GM19463 (cell line): ENCODE results near the gene CCDC136.

ENCODE experiments used
- ATAC-seq: cut with Tn5 transposase; IDR thresholded peaks from one replicate; pipeline ENCODE4 v1.9.1; 2021; ENCODE audit warnings: mild to moderate bottlenecking, moderate library complexity; ENCODE audit not compliant: unreplicated experiment

Gene CCDC136

GRCh38 chr7:128775744-128776474 is 15.9 kb upstream of the CCDC136 start, which contains the start of gene OPN1SW:
Gene OPN1SW, minus strand, starts transcription at chr7:128775794. Its CDS starts 13 bp downstream, at chr7:128775781.
- no peak for ATAC-seq

- no peak for ATAC-seq
Observed at GRCh38 chr7:128777156-128778123, 14.3 kb upstream of the CCDC136 start.

GRCh38 chr7:128778946-128779345 is 12.8 kb upstream of the CCDC136 start:
- ATAC-seq = no peak

- ATAC-seq = no peak
Observed at GRCh38 chr7:128781126-128781525, 10.6 kb upstream of the CCDC136 start.

- no peak for ATAC-seq
Observed at GRCh38 chr7:128781851-128782250, 9.9 kb upstream of the CCDC136 start.

DNA sequence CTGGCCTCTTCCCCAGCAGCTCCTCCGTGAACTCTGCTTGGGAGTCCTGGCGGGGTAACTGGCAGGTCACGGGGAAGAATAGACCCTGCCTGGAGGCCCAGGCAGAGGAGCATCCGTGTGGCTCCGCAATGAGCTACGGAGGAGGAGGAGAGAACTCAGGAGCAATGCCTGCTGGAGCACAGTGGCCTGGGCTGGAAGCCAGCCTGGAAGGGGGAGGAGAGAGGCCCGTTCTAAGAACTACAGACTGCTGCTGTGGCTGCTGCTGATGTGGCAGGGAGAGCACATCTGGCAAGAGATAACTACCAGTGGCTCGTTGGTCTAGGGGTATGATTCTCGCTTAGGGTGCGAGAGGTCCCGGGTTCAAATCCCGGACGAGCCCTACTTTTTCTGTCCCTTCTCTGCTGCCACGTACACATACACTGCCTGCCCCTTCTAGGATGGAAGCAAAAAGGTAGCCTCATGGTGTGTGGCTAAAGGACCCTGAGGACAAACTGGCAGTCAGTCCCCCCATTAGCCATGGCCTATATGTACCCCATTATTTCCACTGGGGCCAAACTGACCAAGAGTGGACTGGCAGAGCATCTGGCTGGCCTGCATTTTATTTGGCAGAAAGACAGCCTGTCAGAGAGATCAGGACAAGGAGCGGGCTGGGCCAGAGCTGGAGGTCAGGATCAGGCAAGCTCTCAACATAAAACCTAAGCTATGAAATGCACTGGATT is 8.5 kb upstream of the CCDC136 start:
- ATAC-seq = peak; percentile 47

DNA sequence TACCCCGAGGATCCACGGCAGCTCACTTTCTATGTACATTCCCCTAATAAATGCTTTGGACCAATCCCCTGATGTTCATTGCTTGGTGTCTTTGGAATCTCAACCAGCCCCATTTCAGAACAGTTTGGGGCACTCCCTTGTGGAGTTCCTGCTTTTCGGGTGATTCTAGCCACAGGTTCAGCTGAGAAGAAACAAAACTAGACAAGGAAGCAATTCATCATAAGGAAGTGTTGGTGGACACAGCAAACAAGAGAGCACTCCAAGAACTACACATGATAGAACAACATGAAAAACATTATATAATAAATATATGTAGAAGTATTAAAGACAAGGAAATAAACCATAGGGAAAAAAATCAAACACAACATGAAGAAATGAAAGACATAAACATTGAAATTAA is 6.0 kb upstream of the CCDC136 start:
- ATAC-seq = no peak

GRCh38 chr7:128788446-128789412 is 3.0 kb upstream of the CCDC136 start:
- ATAC-seq = no peak

DNA sequence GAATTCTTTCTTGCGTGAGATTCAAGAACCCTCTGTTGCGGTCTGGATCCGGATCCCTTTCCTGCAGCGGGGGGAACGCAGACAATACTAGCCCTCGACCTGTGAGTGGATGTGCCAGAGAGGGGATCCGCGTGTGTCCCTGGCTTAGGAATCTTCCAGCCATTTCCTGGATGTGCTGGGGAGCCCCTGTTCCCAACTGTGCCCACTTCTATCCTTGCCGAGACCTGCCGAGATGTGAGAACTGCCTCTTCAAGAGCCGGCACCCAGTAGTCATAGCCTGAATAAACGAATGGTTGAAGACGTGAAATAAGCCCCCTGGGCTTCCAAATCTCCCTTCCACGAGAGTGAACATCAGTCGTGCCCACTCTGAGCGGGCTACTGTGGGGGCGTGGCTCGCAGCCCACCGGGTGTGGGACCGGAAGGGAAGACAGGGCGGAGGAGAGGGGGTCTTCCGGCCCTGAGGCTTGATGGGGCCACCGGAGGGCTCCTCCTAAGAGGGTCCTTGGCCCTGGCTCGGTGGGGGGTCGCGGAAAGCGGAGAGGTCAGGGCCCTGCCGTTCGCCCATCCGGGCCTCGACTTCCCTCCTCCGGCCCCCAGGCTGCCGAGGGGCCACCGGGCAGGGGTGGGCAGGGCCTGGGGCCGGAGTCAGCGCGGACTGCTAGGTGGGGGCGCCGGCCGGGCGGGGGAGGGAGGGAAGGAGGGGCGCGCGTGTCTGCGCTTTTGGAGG is 1.3 kb upstream of the CCDC136 start:
- no peak for ATAC-seq

DNA sequence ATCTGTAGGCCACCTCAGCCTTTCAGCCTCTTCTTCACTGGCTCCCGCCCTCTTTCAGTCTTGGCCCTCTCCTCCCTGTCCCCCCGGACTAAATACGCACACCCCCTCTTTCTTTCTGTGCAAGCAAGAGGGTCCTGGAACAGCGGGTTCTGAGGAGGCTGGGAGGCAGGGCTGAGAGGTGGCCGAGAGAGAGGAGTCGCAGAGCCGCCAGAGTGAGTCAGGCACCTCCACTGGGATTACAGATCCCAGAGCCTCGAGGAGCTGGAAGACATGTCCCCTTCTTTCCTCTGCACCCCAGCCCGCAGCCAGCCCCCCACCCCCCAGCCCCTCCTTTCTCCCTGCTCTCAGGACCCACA is 182 bp downstream of the CCDC136 start:
- no peak for ATAC-seq

DNA sequence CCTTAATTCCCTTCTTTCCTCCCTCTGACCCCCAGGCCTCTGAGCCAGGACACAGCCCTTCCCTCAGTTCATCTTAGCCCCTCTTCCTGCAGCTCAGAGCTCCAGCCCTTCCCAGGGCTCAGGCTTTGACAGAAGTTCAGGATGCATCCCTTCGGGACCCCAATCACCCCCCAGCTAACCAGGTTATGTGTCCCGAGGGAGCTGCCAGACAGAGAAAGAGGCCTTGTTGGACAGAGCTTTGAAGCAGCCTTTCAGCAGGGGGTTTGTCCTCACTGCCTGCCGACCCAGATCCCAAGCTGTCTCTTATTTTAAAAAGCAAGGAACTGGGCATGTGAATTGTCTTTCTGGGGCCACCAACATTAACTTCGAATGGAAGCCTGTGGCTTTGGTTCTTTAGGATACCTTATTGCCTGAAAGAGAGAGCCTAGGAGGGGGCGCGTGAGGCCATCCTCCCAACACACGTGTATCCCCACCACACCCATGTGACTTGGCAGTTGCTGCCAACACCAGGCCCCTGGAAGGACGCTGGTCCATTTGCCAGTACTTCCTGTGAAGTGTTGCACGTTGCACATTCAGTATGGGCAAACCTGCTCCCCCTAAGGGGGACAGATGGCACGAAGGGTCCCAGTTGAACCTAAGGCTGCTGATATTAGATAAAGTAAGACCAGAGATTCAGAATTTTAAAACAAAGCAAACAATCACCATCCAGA is 858 bp downstream of the CCDC136 start:
- no peak for ATAC-seq

GRCh38 chr7:128793181-128793547 is 1.4 kb downstream of the CCDC136 start:
- no peak for ATAC-seq

GRCh38 chr7:128794020-128794419 is 2.3 kb downstream of the CCDC136 start:
- ATAC-seq = no peak

DNA sequence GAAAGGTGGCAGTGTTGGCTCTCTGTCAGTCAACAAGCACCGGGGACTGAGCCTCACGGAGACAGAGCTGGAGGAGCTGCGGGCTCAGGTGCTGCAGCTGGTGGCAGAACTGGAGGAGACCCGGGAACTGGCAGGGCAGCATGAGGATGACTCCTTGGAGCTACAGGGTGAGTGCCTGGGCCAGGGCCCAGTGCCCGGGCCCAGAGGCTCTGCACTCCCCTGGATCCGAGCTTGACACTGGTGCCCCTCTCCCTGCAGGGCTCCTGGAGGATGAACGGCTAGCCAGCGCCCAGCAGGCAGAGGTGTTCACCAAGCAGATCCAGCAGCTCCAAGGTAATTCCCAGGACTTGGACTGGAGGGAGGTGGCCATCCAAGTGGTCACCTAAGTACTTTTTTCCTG is 2.7 kb downstream of the CCDC136 start:
- no peak for ATAC-seq

- no peak for ATAC-seq
Observed at GRCh38 chr7:128795129-128795528, 3.4 kb downstream of the CCDC136 start.

DNA sequence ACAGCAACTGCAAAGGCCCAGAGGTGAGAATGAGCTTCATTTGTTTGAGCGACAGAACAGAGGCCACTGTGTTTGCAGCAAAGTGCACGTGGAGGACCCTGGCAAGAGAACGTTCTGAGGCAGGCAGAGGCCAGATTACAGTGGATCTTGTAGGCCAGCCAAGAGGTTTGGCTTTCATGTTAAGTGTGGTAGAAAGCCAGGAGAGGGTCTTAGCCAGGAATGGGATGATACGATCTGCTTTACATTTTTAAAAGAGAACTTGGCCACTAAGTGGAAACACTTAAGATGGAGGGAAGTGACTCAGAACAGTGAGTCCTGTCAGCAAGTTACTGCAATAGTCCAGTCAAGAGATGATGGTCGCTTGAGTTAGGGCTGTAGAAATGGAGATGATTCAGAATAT is 4.6 kb downstream of the CCDC136 start:
- ATAC-seq = no peak

DNA sequence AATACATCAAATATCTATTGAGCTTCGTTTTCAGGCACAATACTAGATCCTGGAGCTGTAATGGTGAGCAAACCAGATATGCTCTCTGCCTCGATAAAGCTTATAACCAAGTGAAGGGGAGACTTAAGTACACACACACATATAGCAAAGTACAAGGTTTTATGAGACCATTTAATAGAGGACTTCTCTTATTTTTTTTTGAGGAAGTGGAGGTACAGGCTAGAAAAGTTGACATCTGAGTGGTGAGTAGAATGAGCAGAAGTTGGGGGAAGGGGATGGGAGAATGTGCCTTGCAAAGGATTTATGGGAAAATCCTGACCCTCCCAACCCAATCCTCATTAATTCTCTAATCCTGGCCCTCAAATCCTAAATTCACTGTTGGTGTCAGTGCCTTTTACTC is 7.7 kb downstream of the CCDC136 start:
- ATAC-seq = no peak

DNA sequence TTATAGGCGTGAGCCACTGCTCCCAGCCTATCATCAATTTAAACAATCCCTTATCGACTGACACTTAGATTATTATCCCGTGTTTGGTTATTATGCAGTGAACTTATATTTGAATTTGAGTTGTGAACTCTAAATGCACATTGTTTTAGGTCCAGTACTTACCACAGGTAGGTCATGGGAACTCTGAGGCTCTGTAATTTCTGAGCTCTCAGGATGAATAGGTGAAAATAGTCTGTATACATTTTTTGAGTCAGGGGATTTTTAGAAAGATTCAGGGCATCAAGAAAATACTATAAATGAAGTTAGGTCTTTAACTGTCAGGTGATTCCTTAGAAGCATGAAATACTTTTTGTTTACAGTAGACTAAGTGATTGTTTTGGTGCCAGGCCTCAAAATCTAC is 8.8 kb downstream of the CCDC136 start:
- no peak for ATAC-seq

DNA sequence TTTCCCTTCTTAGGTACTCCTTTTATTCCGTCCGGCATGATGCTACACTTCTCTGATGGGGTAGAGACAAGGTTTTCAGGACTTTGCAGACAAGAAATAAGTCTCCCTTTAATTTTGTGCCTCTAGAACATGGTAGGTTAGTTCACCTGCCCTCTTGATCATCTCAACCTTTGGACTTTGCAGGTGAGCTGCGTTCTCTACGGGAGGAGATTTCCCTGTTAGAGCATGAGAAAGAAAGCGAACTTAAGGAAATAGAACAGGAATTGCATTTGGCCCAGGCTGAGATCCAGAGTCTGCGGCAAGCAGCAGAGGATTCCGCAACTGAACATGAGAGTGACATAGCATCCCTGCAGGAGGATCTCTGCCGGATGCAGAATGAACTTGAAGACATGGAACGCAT is 9.2 kb downstream of the CCDC136 start:
- ATAC-seq = no peak
